Mesodermal cell (in vitro differentiated cells): ENCODE results near the gene LEMD2.

ENCODE experiments used
- H3K27ac ChIP-seq: 2 replicates; pipeline ENCODE4 v1.7.0; 2013; ENCODE audit warnings: mild to moderate bottlenecking, low read depth, low read length, moderate library complexity; ENCODE audit not compliant: severe bottlenecking
- H3K36me3 ChIP-seq: 2 replicates; pipeline ENCODE4 v1.7.1; 2013; ENCODE audit warnings: mild to moderate bottlenecking, low read length, moderate library complexity; ENCODE audit not compliant: control insufficient read depth, insufficient read depth
- H3K4me1 ChIP-seq: one replicate; pipeline ENCODE4 v1.7.1; 2013; ENCODE audit warnings: mild to moderate bottlenecking, low read length; ENCODE audit not compliant: insufficient read depth, control insufficient read depth, poor library complexity, severe bottlenecking
- H3K4me3 ChIP-seq: 2 replicates; pipeline ENCODE4 v1.7.0; 2013; ENCODE audit warnings: low read length, control low read depth, mild to moderate bottlenecking; ENCODE audit not compliant: insufficient read depth, poor library complexity, severe bottlenecking; ENCODE audit errors: extremely low read depth
- H3K9me3 ChIP-seq: 2 replicates; pipeline ENCODE4 v1.7.1; 2013; ENCODE audit warnings: mild to moderate bottlenecking, low read length, moderate library complexity; ENCODE audit not compliant: control insufficient read depth
- WGBS, 2 experiments: methylation state at CpG; one replicate each; pipeline ENCODE4 v1.1.5; 2013; ENCODE audit warnings: missing lambda C conversion rate in 2 of 2; ENCODE audit not compliant: insufficient coverage in 2 of 2; 5-methylcytosine and 5-hydroxymethylcytosine counted together

The LEMD2 gene

DNA sequence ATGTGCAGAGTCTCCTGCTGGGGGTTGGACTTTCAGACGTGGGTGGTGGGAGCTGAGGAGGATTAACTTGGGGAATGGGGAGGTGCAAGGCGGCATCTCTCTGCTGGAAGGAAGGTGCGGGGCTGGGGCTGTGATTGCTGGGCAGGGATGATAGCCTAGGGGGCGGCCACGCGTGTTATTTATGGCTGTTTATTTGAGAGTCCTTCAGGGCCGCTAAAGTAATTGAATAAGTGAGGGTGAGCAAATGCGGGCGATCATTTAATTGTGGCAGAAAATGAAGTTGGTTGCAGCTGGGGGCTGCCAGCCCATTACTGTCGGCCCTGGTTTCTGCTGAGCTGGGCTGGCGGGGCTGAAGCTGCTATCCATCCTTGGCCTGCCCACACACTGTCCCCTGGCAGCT, 34.7 kb downstream of the LEMD2 start:
- no peak overlapping the region for H3K4me3 ChIP-seq
- WGBS, 2 experiments = 83 to 89% methylated on average over 3 to 11 of the region's 11 CpGs
- no peaks in the 10 kb centered on the region for H3K36me3 ChIP-seq
- peaks cover 6% of the 10 kb centered on the region for H3K4me1 ChIP-seq
- no peaks in the 10 kb centered on the region for H3K9me3 ChIP-seq
- no peak overlapping the region for H3K27ac ChIP-seq

- Histone ChIP-seq H3K4me1 (peaks cover 7% of the 10 kb centered on the region), H3K4me3 (no peak overlapping the region), H3K9me3 (no peaks in the 10 kb centered on the region), H3K27ac (no peak overlapping the region), H3K36me3 (no peaks in the 10 kb centered on the region)
- no CpG with 5 or more reads among the region's 1 CpG for WGBS, 2 experiments
Measured at GRCh38 chr6:33752646-33753015, 36.3 kb downstream of the LEMD2 start.

DNA sequence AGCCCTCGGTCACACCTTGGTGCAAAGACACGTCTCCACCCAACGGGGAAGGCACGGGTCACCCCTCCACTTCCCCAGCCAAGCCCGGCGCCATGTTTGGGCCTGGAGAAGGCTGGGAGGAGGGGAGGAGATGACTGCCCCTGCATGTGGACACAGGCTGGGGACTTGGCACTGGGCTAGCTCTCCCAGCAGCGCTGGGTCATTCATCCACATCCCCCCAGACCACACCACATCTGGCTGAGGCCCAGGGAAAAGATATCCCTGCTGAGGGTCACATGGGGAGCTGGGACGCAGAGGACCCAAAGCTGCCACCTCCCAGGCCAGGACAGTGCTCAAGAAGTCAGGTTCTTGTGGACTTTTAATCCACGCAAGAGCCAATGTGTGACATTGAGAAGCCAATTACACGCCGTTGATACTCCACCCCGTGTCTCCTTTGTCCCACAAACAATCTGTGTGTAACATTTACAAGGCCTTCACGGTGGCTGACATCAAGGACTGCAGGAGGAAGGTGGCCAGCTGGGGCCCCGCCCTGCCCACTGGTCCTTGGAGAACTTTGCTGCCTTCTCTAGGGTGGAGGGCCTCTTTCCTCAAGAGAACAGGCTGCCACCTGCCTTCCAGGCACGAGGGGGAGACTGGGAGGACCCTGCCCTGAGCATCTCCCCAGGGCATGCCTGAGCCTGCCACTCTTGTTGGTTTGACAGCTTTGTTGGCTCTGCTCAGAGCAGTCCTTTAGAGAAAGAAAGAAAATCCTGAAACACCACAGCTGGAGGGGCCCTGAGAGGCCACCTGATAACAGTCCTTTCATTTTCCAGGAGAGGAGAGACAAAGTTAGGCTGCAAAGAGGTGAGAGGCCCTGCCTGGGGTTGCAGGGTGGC, 36.9 kb downstream of the LEMD2 start:
- H3K4me1 ChIP-seq = peaks cover 14% of the 10 kb centered on the region

DNA sequence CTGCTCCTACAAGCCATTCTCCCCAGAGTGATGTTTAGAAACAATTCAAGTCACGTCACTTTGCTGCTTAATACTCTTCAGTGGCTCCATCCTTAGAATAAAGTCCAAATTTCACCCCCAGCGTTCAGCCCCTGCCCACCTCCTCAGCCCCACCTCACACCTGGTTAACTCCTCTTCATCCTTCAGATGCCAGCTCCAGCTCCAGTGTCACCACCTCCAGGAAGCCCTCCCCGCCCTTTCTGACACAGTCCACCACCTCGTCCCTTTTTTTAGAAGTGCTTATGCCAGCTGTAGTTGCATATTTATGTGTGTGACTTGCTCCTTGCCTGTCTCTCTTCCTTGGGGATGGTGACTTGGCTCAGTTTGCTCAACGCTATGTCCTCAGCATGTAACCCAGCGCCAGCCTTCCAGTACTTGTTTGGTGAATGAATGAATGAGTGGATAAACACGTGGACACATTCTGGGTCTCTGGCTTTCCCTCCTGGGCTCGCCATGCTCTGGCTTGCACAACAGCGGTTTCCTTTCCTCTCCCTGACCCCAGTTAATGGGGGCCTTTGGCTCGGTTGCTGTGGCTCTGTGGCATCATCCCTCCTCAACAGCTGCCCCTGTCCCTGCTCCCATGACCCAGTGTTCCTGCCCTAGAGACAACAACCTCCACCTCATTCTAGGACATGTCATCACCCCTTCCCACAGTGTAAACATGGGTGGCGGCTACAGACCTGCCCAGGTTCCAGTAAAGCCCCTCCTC, 38.5 kb downstream of the LEMD2 start:
- no peak overlapping the region for H3K4me3 ChIP-seq
- 88 to 90% methylated on average over 7 of the region's 11 CpGs for WGBS, 2 experiments
- H3K36me3 ChIP-seq = no peaks in the 10 kb centered on the region
- H3K27ac ChIP-seq = no peak overlapping the region
- H3K4me1 ChIP-seq = peaks cover 24% of the 10 kb centered on the region
- no peaks in the 10 kb centered on the region for H3K9me3 ChIP-seq

More for the DNA sequence above, 36.9 kb downstream of the LEMD2 start:
- Histone ChIP-seq H3K27ac (no peak overlapping the region), H3K9me3 (no peaks in the 10 kb centered on the region), H3K36me3 (no peaks in the 10 kb centered on the region), H3K4me3 (no peak overlapping the region)
- WGBS, 2 experiments = 89 to 91% methylated on average over 7 to 8 of the region's 15 CpGs

- peaks cover 34% of the 10 kb centered on the region for H3K4me1 ChIP-seq
- no peak overlapping the region for H3K4me3 ChIP-seq
- H3K9me3 ChIP-seq = no peaks in the 10 kb centered on the region
- H3K27ac ChIP-seq = no peak overlapping the region
- no peaks in the 10 kb centered on the region for H3K36me3 ChIP-seq
- WGBS, 2 experiments = 73 to 78% methylated on average over 4 to 6 of the region's 7 CpGs
Measured at GRCh38 chr6:33749401-33749800, 39.5 kb downstream of the LEMD2 start.

DNA sequence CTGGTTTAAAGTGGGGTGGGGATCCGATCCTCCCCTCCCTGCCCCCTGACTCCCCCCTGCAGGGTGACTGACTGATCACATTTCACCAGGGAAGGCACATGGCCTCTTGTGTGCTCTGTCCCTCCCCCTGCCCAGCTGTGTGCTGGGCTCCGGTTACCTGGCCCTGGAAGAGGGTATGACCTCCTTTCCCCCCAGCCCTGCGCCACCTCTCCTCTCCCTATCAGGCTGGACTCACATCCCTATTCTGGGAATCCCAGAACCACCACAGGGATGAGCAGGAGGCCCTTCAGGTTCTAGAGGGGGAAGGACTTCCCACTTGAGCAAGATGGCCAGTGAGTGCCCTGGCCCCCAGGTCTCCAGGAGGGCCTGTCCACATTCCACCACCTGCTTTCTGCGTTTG, 40.1 kb downstream of the LEMD2 start:
- Histone ChIP-seq H3K27ac (no peak overlapping the region), H3K9me3 (no peaks in the 10 kb centered on the region), H3K4me1 (peaks cover 38% of the 10 kb centered on the region), H3K4me3 (no peak overlapping the region), H3K36me3 (no peaks in the 10 kb centered on the region)
- WGBS, 2 experiments = 76 to 83% methylated on average over 1 to 2 of the region's 4 CpGs

DNA sequence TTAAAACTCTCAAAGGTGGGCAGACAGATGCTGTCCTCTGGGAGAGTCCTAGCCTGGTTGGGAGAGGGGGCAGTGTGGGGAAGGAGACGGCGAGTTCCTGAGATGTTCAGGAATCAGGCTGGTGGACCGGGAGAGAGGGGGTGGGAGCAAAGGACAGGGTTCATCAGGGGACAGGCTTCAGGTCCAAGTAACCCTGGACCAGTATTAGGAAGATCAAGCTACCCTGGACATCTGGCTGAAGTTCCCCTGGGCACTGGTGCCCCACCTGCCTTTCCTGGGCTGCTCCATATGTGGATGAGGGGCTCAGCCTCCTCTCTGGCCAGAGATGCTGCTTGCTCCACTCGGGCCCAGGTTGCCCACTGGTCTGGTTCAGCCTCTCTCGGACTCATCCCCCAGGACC, 41.1 kb downstream of the LEMD2 start:
- Histone ChIP-seq H3K4me1 (peaks cover 40% of the 10 kb centered on the region), H3K27ac (no peak overlapping the region), H3K9me3 (no peaks in the 10 kb centered on the region), H3K4me3 (no peak overlapping the region), H3K36me3 (peaks cover 2% of the 10 kb centered on the region)
- 88 to 93% methylated on average over 3 to 5 of the region's 5 CpGs for WGBS, 2 experiments

DNA sequence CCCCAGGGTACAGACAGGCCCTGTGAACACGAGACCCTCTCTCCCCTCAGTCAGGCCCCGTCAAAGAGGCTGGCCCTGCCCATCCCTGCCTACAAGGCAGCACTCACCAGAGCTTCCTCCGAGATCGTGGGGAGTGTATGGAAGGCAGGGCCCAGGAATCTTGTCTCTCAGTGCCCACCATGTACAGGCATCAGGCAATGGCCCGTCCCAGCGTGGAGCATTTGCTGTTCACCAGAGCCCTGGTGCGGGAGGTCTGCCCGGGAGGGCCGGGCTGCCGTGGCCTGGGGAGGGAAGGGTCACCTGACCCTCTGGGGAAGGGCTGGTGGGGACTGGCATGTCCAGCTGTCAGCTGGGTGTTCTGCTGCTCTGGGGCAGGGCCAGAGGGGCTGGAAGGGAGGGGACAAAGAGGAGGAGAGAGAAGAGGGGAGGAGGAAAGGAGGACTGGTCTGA, 42.3 kb downstream of the LEMD2 start, which contains the start of gene IP6K3:
TSS of gene IP6K3 (minus strand) at position 255 of the 450 bp plus-strand sequence. CDS start 11,429 bp downstream, outside the sequence.
- Histone ChIP-seq H3K9me3 (no peaks in the 10 kb centered on the region), H3K27ac (peak within 1 kb of the TSS; percentile 77), H3K4me1 (peaks cover 42% of the 10 kb centered on the region), H3K36me3 (peaks cover 2% of the 10 kb centered on the region), H3K4me3 (peak within 1 kb of the TSS; percentile 36)
- 44 to 50% methylated on average over 4 to 5 of the region's 10 CpGs for WGBS, 2 experiments

DNA sequence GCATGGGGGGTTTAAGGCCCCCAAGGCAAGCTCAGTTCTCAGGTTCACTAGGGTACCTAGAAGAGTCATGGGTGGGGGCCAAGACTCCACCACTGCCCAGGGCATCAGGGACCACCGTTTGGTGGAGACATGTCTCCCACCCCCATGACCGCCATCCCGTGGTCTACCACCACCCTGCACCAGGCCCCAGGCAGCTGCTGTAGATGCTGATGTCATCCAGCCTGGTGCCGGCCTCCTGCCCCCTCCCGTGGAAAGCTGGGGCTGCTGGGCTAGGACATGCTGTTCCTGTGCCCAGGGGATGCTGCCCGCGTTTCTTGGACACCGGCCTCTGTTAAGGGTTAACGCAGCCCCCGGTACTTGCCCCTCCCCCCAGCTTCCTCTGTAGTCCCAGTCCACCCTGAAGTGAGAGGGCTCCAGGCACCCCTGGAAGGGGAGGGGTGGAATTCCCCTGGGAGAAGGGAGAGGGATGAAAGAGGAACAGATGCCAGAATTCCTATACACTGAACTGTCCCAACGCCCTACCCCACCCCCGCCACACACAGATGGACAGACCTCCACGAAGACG, 42.8 kb downstream of the LEMD2 start:
- Histone ChIP-seq H3K4me3 (peak overlapping the region; percentile 36), H3K4me1 (peaks cover 41% of the 10 kb centered on the region), H3K9me3 (no peaks in the 10 kb centered on the region), H3K36me3 (peaks cover 4% of the 10 kb centered on the region), H3K27ac (peak overlapping the region; percentile 77)
- 35 to 43% methylated on average over 6 to 9 of the region's 14 CpGs for WGBS, 2 experiments

GRCh38 chr6:33745548-33745947, 43.4 kb downstream of the LEMD2 start:
- Histone ChIP-seq H3K4me1 (peaks cover 39% of the 10 kb centered on the region), H3K27ac (peak overlapping the region; percentile 77), H3K36me3 (peaks cover 9% of the 10 kb centered on the region), H3K4me3 (peak overlapping the region; percentile 36), H3K9me3 (no peaks in the 10 kb centered on the region)
- WGBS, 2 experiments = 86 to 89% methylated on average over 6 of the region's 7 CpGs
